Stimulated activated naive CD8-positive, alpha-beta T cell treated with anti-CD3 and anti-CD28 coated beads, Interleukin-15, Interleukin-2, amounts not matched to agents 100 ng/mL and 50 ng/mL, for 24 hours (primary cell): ENCODE results near the gene CDKAL1.

Source experiments
- H3K27ac Mint-ChIP-seq: one replicate; pipeline ENCODE4 v1.8.0; 2021; ENCODE audit warnings: mild to moderate bottlenecking, mixed read lengths
- H3K27me3 Mint-ChIP-seq: one replicate; pipeline ENCODE4 v1.8.0; 2021; ENCODE audit warnings: mixed read lengths
- H3K36me3 Mint-ChIP-seq: one replicate; pipeline ENCODE4 v1.8.0; 2021; ENCODE audit warnings: low read depth, mixed read lengths
- H3K4me1 Mint-ChIP-seq: one replicate; pipeline ENCODE4 v1.8.0; 2021; ENCODE audit warnings: low read depth, mixed read lengths
- H3K4me3 Mint-ChIP-seq: one replicate; pipeline ENCODE4 v1.8.0; 2021; ENCODE audit warnings: mild to moderate bottlenecking, mixed read lengths
- H3K9me3 Mint-ChIP-seq: one replicate; pipeline ENCODE4 v1.8.0; 2021; ENCODE audit warnings: mixed read lengths

Gene CDKAL1

DNA sequence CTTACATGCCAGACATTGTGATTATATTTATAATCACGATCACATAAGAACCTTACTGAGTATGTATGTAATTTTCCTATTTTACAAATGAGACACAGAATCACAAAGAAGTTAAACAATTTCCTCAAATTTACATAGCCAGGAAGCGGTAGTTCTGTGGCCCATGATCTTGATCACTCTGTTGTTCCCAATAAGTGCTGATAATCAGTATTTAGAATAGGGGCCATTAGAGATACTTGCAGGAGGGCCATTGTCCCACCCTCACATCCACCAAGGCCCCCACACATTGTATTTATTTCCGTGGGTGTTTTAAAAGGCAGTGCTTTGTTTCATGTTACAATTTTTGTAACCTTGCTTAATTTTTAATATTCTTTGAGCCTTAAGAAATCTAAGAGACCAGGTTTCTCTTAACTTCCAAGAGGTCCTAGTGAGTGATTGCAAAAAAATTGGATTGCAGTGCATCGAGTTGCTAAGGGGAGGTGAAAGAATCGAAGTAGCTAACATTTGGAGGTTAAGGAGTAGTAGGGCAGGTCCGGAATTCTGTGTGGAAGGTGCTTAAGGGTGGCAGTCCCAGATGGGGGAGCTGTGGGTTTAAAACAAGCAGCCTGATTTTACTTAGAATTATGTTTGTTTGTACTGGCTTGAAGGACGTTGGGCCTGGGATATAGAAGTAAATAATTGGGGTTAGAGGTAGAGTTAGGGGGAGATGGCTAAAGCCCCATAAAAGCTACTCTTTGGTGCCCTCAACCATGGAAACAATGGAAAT lies 339.4 kb downstream of the CDKAL1 start:
- H3K4me3 Mint-ChIP-seq = no peak overlapping the region
- peaks cover 6% of the 10 kb centered on the region for H3K9me3 Mint-ChIP-seq
- no peak overlapping the region for H3K27ac Mint-ChIP-seq

DNA sequence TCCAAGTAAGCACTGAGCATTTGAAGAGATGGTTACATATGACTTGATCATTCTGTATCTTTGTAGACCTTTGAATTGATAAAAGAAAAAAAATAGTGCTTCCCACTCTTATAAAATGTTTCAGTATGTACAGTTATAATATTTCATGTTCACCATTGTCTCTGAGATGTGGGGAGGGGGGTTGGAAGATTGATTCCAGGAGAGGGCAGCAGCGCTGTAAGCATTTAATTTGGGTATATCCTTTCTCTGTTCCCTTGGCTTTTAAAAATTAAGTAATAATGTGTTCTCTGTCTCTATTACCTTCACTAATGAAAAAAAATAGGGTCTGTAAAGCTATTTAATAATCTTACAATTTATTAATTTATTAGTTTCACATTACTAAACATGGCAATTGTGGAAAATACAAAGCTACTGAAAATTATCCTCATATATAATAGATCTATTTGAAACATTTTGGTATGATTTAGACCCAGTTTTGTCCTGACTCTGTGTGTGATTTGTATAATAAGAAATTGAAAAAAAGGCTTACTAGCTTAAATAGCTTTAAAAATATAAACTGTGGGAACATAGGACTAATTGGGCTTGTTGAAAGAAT lies 341.2 kb downstream of the CDKAL1 start:
- H3K9me3 Mint-ChIP-seq = peaks cover 13% of the 10 kb centered on the region
- H3K27ac Mint-ChIP-seq = no peak overlapping the region
- H3K27me3 Mint-ChIP-seq = no peaks in the 10 kb centered on the region
- no peak overlapping the region for H3K4me3 Mint-ChIP-seq
- peaks cover 27% of the 10 kb centered on the region for H3K36me3 Mint-ChIP-seq
- H3K4me1 Mint-ChIP-seq = peaks cover 12% of the 10 kb centered on the region

More for the DNA sequence above, 339.4 kb downstream of the CDKAL1 start:
- peaks cover 12% of the 10 kb centered on the region for H3K4me1 Mint-ChIP-seq
- peaks cover 24% of the 10 kb centered on the region for H3K36me3 Mint-ChIP-seq
- no peaks in the 10 kb centered on the region for H3K27me3 Mint-ChIP-seq

DNA sequence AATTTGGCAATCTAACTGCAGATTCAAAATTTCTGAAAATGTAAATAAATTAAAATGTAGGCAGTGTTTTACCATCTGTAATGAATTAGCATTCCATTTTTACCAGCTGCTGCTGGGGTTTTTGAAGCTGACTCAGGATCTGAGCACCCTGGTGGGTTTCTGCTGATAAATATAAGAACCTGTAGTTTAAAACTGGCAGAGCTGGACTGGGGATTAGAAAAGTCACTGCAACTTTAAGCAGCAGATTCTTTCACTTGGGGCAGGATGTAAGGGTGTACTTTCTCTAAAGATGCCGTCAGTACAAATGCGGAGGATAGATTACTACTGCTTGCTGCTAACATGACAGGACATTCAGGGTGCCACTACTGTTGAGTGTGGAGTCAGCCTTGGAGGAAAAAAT lies 341.8 kb downstream of the CDKAL1 start:
- Mint-ChIP-seq H3K36me3 (peaks cover 30% of the 10 kb centered on the region), H3K27ac (no peak overlapping the region), H3K4me1 (peaks cover 12% of the 10 kb centered on the region), H3K4me3 (no peak overlapping the region), H3K27me3 (no peaks in the 10 kb centered on the region), H3K9me3 (peaks cover 13% of the 10 kb centered on the region)

DNA sequence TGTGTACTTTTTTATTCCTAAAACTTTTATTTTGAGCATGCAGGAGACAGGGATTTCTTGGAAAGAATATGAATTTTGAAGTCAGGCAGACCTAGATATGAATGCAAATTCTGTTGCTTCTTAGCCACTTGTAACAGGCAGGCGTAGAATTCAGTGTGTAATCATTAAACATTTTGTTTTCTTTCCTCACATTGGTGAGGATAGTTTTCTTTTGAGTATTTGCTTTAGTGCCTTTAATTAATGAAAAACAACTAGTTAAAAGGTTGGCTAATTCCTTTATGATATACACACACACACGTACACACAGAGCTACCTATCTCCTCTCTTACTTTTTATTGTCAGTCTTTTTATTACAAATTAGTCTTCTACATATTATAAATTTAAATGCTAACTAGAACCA lies 342.3 kb downstream of the CDKAL1 start:
- H3K4me3 Mint-ChIP-seq = no peak overlapping the region
- no peak overlapping the region for H3K27ac Mint-ChIP-seq
- peaks cover 17% of the 10 kb centered on the region for H3K9me3 Mint-ChIP-seq
- peaks cover 12% of the 10 kb centered on the region for H3K4me1 Mint-ChIP-seq
- H3K36me3 Mint-ChIP-seq = peaks cover 35% of the 10 kb centered on the region
- no peaks in the 10 kb centered on the region for H3K27me3 Mint-ChIP-seq

DNA sequence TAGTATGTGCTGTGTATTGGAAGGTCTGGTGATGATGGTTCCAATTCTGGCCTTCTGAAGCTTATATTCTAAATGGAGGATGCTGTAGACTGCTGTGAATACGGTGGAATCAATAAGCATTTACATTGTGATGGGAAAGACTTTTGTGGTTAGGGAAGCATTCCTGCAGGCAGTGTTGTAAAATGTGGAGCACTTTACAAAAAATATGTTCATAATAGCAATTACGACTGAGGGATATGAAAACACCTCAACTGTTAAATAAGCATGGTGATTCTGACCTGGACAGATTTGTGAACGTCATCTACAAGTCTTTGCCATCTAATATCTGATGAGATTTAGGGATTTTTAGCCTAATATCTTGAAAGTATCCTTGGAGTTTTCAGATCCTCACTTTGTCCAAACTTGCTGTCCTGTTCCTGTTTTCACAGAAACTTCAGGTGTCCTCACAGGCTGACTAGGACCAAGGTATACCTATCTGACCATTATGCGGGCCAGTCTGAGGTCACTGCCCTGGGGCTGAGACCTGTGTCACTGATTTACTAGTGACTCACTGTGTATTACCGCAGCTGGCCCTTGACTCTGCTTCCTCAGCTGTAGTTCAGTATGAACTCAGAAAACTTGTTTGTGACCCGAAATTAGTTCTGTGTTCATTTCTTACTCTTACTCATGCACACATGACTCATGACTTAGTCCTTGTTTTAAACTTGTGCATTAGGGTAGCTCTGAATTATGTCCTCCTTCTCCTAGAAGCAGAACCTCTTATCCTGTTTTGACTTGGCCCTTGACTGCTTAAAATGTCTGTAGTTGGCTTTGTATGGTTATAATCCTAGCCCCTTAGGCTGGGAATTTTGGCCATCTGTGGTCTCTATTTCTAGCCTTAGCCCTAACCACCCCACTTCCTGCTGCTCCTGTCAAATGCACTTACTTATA lies 343.0 kb downstream of the CDKAL1 start:
- peaks cover 12% of the 10 kb centered on the region for H3K4me1 Mint-ChIP-seq
- H3K36me3 Mint-ChIP-seq = peaks cover 42% of the 10 kb centered on the region
- H3K27me3 Mint-ChIP-seq = no peaks in the 10 kb centered on the region
- peak overlapping the region; percentile 84 for H3K27ac Mint-ChIP-seq
- peaks cover 24% of the 10 kb centered on the region for H3K9me3 Mint-ChIP-seq
- no peak overlapping the region for H3K4me3 Mint-ChIP-seq

DNA sequence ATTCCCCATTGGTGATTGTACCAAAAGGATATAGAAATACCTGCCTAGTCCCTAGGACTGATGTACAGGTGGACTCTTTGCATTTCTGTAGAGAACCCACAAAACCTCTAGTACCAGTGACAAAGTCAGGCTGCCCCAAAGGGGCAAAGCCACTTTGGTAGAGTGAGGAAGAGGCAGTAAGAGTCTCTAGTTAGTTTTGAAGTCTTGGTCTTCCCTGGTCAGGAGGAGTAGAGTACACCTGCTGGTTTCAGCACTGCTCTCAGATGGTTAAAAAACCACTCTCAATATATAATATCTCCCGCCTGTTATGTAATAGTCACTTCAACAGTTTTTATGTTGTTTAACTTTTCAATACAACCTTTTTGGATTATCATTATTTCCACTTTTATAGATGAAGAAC lies 344.9 kb downstream of the CDKAL1 start:
- peaks cover 12% of the 10 kb centered on the region for H3K4me1 Mint-ChIP-seq
- no peak overlapping the region for H3K27ac Mint-ChIP-seq
- no peak overlapping the region for H3K4me3 Mint-ChIP-seq
- peaks cover 39% of the 10 kb centered on the region for H3K9me3 Mint-ChIP-seq
- H3K27me3 Mint-ChIP-seq = no peaks in the 10 kb centered on the region
- peaks cover 55% of the 10 kb centered on the region for H3K36me3 Mint-ChIP-seq

GRCh38 chr6:20879526-20879925 lies 345.3 kb downstream of the CDKAL1 start:
- Mint-ChIP-seq H3K4me3 (no peak overlapping the region), H3K27me3 (no peaks in the 10 kb centered on the region), H3K36me3 (peaks cover 59% of the 10 kb centered on the region), H3K27ac (no peak overlapping the region), H3K9me3 (peaks cover 42% of the 10 kb centered on the region), H3K4me1 (peaks cover 12% of the 10 kb centered on the region)

- Mint-ChIP-seq H3K27ac (no peak overlapping the region), H3K4me1 (peaks cover 12% of the 10 kb centered on the region), H3K9me3 (peaks cover 48% of the 10 kb centered on the region), H3K36me3 (peaks cover 75% of the 10 kb centered on the region), H3K4me3 (no peak overlapping the region), H3K27me3 (no peaks in the 10 kb centered on the region)
These were observed 347.1 kb downstream of the CDKAL1 start for GRCh38 chr6:20881365-20881764.

DNA sequence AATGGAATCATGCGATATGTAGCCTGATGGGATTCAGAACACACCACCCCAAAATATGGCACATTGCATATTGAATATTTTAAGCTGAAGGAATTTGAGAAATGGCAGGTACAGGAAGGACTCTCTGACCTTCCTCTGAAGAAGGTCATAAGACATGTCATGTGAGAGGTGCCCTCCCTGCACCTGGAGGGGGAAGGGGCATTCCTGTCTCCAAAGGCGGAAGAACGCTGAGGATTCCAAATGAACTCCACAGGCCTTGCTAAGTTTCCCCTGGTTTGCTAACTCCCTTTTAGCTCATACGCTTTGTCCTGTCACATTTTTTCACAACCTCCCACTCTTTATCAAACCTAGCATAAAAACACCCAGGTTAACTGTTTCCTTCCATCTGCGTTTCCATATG lies 347.8 kb downstream of the CDKAL1 start:
- no peak overlapping the region for H3K4me3 Mint-ChIP-seq
- no peak overlapping the region for H3K27ac Mint-ChIP-seq
- no peaks in the 10 kb centered on the region for H3K27me3 Mint-ChIP-seq
- peaks cover 75% of the 10 kb centered on the region for H3K36me3 Mint-ChIP-seq
- H3K9me3 Mint-ChIP-seq = peaks cover 52% of the 10 kb centered on the region
- peaks cover 12% of the 10 kb centered on the region for H3K4me1 Mint-ChIP-seq

- peaks cover 45% of the 10 kb centered on the region for H3K9me3 Mint-ChIP-seq
- no peaks in the 10 kb centered on the region for H3K4me1 Mint-ChIP-seq
- H3K27me3 Mint-ChIP-seq = no peaks in the 10 kb centered on the region
- H3K4me3 Mint-ChIP-seq = no peak overlapping the region
- no peak overlapping the region for H3K27ac Mint-ChIP-seq
- H3K36me3 Mint-ChIP-seq = peaks cover 68% of the 10 kb centered on the region
These were observed 350.8 kb downstream of the CDKAL1 start for GRCh38 chr6:20885076-20885475.

GRCh38 chr6:20891161-20891560 lies 356.9 kb downstream of the CDKAL1 start:
- no peaks in the 10 kb centered on the region for H3K4me1 Mint-ChIP-seq
- H3K9me3 Mint-ChIP-seq = peaks cover 12% of the 10 kb centered on the region
- H3K27ac Mint-ChIP-seq = no peak overlapping the region
- H3K27me3 Mint-ChIP-seq = no peaks in the 10 kb centered on the region
- no peak overlapping the region for H3K4me3 Mint-ChIP-seq
- H3K36me3 Mint-ChIP-seq = peaks cover 35% of the 10 kb centered on the region

GRCh38 chr6:20892365-20892764 lies 358.1 kb downstream of the CDKAL1 start:
- no peaks in the 10 kb centered on the region for H3K4me1 Mint-ChIP-seq
- H3K9me3 Mint-ChIP-seq = peaks cover 11% of the 10 kb centered on the region
- H3K27ac Mint-ChIP-seq = no peak overlapping the region
- no peaks in the 10 kb centered on the region for H3K27me3 Mint-ChIP-seq
- H3K36me3 Mint-ChIP-seq = peaks cover 40% of the 10 kb centered on the region
- no peak overlapping the region for H3K4me3 Mint-ChIP-seq

DNA sequence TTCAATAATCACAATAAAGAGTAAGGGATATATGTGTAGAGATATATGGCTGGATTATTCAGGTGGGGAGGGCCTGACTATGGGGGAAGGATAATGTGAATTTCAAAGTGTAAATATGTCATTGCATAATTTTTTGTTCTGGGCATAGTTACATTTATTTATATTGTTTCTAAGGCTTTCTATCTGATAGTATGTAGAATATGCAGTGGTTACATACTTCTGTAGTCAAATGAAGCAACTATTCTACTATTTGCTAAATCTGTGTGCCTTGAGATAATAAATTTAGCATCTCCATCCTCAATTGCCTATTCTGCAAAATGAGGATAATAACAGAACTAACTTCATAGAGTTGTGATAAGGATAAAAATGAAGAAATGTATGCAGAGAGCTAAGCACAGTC lies 359.2 kb downstream of the CDKAL1 start:
- no peaks in the 10 kb centered on the region for H3K4me1 Mint-ChIP-seq
- peaks cover 6% of the 10 kb centered on the region for H3K9me3 Mint-ChIP-seq
- no peak overlapping the region for H3K27ac Mint-ChIP-seq
- no peak overlapping the region for H3K4me3 Mint-ChIP-seq
- H3K27me3 Mint-ChIP-seq = no peaks in the 10 kb centered on the region
- peaks cover 36% of the 10 kb centered on the region for H3K36me3 Mint-ChIP-seq

- Mint-ChIP-seq H3K36me3 (peaks cover 56% of the 10 kb centered on the region), H3K9me3 (peaks cover 36% of the 10 kb centered on the region), H3K27me3 (no peaks in the 10 kb centered on the region), H3K4me1 (no peaks in the 10 kb centered on the region), H3K27ac (no peak overlapping the region), H3K4me3 (no peak overlapping the region)
These were observed 366.3 kb downstream of the CDKAL1 start for GRCh38 chr6:20900389-20901160.
